HS-27A (cell line): ENCODE data around the gene KCNG2.

ENCODE experiments used
- DNase-seq: peaks from one replicate; pipeline ENCODE4 v3.0.0-alpha.2; 2012; ENCODE audit warnings: low read depth, missing footprints

Gene KCNG2

DNA sequence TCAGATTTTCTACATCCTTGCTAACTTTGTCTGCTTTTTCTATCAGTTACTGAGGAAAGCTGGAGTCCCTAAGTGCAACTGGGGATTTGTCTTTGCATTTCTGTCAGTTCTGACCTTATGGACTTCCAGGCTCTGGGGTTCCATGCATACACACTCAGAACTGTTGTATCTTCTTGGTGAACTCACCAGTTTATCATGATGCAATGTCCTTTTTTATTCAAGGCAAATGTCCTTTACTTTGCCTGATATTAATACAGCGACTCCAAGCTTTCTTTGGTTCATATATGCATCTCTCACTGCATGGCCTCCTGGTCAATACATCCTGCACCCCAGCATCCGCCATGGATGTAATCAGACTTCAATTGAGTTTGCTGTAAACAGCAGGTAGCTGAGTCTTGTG is 109.0 kb downstream of the KCNG2 start:
- DNase-seq: no peak

GRCh38 chr18:79910563-79911343 is 113.0 kb downstream of the KCNG2 start:
- DNase-seq: no peak

- no peak for DNase-seq
These were observed 113.9 kb downstream of the KCNG2 start for GRCh38 chr18:79911344-79912270.

- no peak for DNase-seq
These were observed 114.8 kb downstream of the KCNG2 start for GRCh38 chr18:79912409-79912991.

- no peak for DNase-seq
These were observed 115.5 kb downstream of the KCNG2 start for GRCh38 chr18:79912994-79913831.

GRCh38 chr18:79914614-79915160 is 116.9 kb downstream of the KCNG2 start:
- DNase-seq: no peak

- no peak for DNase-seq
These were observed 117.7 kb downstream of the KCNG2 start for GRCh38 chr18:79915161-79916127.

GRCh38 chr18:79916128-79916494 is 118.4 kb downstream of the KCNG2 start:
- no peak for DNase-seq

- no peak for DNase-seq
These were observed 118.9 kb downstream of the KCNG2 start for GRCh38 chr18:79916546-79917168.

GRCh38 chr18:79917169-79917852 is 119.6 kb downstream of the KCNG2 start:
- no peak for DNase-seq

DNA sequence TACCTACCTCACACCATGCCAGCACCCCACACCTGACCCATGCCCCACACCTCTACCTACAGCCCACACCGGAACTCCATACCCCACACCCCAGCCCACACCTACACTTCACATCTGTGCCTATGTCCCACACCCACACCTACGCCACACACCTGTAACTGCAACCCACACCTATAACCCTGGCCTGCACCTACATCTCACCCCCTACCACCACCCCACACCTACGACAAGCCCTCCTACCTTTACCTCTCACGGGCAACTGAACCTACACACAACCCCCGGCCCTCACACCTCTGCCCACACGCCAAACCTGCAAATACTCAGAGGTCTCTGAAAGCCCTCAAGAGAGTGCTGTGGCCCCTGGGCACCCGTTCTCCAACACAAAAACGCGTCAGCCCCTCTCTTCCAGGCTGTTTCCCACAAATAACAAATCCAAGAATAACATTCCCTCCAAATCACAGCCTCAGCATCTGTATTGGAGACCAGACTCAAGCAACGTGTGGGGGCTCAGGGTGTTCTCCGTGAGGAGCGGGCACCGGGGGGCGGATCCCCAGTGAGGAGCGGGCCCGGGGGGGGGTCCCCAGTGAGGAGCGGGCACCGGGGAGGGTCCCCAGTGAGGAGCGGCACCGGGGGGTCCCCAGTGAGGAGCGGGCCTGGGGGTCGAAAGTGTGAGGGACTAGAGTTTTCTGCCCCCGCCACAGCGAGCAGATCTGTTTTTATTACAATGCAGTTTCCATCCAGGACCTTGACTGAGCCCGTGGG is 120.3 kb downstream of the KCNG2 start:
- DNase-seq: no peak

GRCh38 chr18:79918615-79919011 is 120.9 kb downstream of the KCNG2 start:
- no peak for DNase-seq

- DNase-seq: no peak
These were observed 121.4 kb downstream of the KCNG2 start for GRCh38 chr18:79919089-79919488.

DNA sequence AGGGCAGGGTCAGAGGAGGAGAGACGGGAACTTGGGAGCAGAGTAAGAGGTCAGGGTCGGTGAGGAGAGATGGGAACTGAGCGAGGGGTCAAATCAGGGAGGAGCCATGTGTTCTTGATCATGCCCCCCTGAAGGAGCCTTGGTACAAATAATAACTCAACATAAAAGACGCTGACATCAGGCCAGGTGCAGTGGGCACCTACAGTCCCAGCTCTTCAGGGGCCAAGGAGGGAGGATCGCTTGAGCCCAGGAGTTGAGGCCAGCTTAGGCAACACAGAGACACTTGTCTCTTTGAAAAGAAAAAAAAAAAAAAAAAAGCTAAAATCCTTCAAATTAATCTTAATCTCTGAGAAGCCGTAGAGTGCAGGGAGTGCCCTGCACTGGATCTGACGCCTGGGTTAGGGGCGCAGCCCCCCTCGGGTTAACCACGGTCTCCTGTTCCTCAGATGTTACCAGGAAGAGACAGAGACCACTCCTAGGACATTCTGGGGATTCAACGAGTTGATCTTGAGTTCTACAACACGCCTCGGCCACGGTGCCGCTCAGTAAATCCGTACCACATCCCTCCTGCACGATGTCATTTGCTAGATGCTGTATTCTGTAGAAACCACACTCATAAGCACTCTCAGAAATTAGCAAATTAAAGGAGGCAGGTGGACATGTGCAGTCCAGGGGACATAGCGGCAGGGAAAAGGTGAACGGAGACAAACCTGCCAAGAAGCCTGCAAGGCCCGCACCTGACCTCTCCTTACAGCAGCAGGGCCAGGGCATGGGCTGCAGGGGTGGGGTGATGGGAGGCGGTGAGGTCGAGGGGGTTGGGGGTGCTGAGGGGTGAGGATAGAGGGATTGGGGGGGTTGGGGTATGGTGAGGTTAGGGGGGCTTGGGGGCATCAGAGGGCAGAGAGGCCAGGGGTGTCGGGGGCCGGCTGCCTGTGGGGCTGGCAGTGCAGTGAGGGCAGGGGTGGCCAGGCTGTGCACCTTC is 124.5 kb downstream of the KCNG2 start:
- DNase-seq: no peak

DNA sequence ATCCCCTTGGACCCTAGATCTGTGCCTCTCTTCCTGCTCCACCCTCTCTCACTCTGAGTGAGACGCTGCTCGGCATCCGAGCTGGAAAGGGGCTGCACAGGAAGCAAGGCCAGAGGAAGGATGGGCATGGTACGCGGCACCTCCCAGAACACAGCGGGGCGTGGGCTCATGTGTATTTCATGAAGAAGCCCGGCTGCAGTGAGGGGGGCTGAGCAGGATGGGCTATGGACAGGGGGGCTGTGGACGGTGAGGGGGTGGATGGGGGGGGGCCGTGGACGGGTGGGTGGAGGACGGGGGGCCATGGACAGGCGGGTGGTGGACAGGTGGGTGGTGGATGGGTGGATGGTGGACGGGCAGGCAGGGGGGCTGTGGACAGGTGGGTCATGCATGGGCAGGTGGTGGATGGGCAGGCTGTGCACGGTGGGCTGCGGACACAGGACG is 125.3 kb downstream of the KCNG2 start:
- DNase-seq: no peak

- no peak for DNase-seq
These were observed 126.3 kb downstream of the KCNG2 start for GRCh38 chr18:79923896-79924585.
